Stimulated activated effector memory CD8-positive, alpha-beta T cell treated with anti-CD3 and anti-CD28 coated beads, Interleukin-12 subunit alpha, Interleukin-12 subunit beta, amount 100 ng/mL, for 72 hours (primary cell): ENCODE data around the gene ASPHD1.
"Not testable (repeated sequence)": the region's sequence is repeated elsewhere in the genome, so short reads cannot be mapped to it uniquely, and the experiment has no call there.

Experiments used
- ATAC-seq: fragments of 150-1000 bp; cut with Tn5 transposase; 2 replicates; pipeline ENCODE4 v1.10.0; 2021
- DNase-seq, 2 donors: peaks; one replicate each; pipeline ENCODE4 v3.0.0; 2021 to 2022; ENCODE audit warnings: low spot score in 2 of 2
- H3K27ac Mint-ChIP-seq: one replicate; pipeline ENCODE4 v1.8.0; 2022; ENCODE audit warnings: mild to moderate bottlenecking, mixed read lengths
- H3K36me3 Mint-ChIP-seq: one replicate; pipeline ENCODE4 v1.8.0; 2022; ENCODE audit warnings: mild to moderate bottlenecking, mixed read lengths
- H3K4me1 Mint-ChIP-seq: one replicate; pipeline ENCODE4 v1.8.0; 2022; ENCODE audit warnings: mixed read lengths
- H3K4me3 Mint-ChIP-seq: one replicate; pipeline ENCODE4 v1.8.0; 2022; ENCODE audit warnings: mild to moderate bottlenecking, mixed read lengths
- H3K9me3 Mint-ChIP-seq: one replicate; pipeline ENCODE4 v1.8.0; 2022; ENCODE audit warnings: mixed read lengths

The ASPHD1 gene

GRCh38 chr16:29869067-29869466, 31.2 kb upstream of the ASPHD1 start:
- not testable (repeated sequence) for H3K9me3 Mint-ChIP-seq

GRCh38 chr16:29871822-29872546, 28.3 kb upstream of the ASPHD1 start:
- ATAC-seq: no peak
- no peak for DNase-seq

More at GRCh38 chr16:29869067-29869466, 31.2 kb upstream of the ASPHD1 start:
- not testable (repeated sequence) for H3K4me3 Mint-ChIP-seq, H3K4me1 Mint-ChIP-seq, H3K27ac Mint-ChIP-seq, DNase-seq, ATAC-seq, H3K36me3 Mint-ChIP-seq

GRCh38 chr16:29873319-29873718, 27.0 kb upstream of the ASPHD1 start:
- Mint-ChIP-seq H3K4me1 (peaks cover 21% of the 10 kb centered on the region), H3K4me3 (no peak overlapping the region), H3K9me3 (no peaks in the 10 kb centered on the region), H3K36me3 (no peaks in the 10 kb centered on the region), H3K27ac (no peak overlapping the region)
- DNase-seq (no peak), ATAC-seq (no peak)

More at GRCh38 chr16:29871822-29872546, 28.3 kb upstream of the ASPHD1 start:
- Mint-ChIP-seq H3K36me3 (no peaks in the 10 kb centered on the region), H3K9me3 (no peaks in the 10 kb centered on the region), H3K4me1 (peaks cover 8% of the 10 kb centered on the region), H3K4me3 (no peak overlapping the region), H3K27ac (no peak overlapping the region)

GRCh38 chr16:29875206-29875605, 25.1 kb upstream of the ASPHD1 start:
- Mint-ChIP-seq H3K4me1 (peaks cover 21% of the 10 kb centered on the region), H3K27ac (no peak overlapping the region), H3K4me3 (no peak overlapping the region), H3K36me3 (no peaks in the 10 kb centered on the region), H3K9me3 (no peaks in the 10 kb centered on the region)
- no peak for DNase-seq
- ATAC-seq: no peak

- H3K4me1 Mint-ChIP-seq: peaks cover 21% of the 10 kb centered on the region
- H3K36me3 Mint-ChIP-seq: no peaks in the 10 kb centered on the region
- peak overlapping the region; percentile 70 for H3K4me3 Mint-ChIP-seq
- no peak overlapping the region for H3K27ac Mint-ChIP-seq
- H3K9me3 Mint-ChIP-seq: no peaks in the 10 kb centered on the region
- DNase-seq: no peak
- ATAC-seq: no peak
Observed at GRCh38 chr16:29876217-29876593, 24.1 kb upstream of the ASPHD1 start.

GRCh38 chr16:29876594-29877249, 23.6 kb upstream of the ASPHD1 start:
- Mint-ChIP-seq H3K36me3 (no peaks in the 10 kb centered on the region), H3K9me3 (no peaks in the 10 kb centered on the region), H3K4me1 (peaks cover 21% of the 10 kb centered on the region), H3K27ac (no peak overlapping the region), H3K4me3 (peak overlapping the region; percentile 70)
- DNase-seq (peak in 1 of 2 donors; percentile 58), ATAC-seq (peak; percentile 54)

- ATAC-seq (peak; percentile 83), DNase-seq (peak in 1 of 2 donors; percentile 63)
- no peak overlapping the region for H3K27ac Mint-ChIP-seq
- peak overlapping the region; percentile 70 for H3K4me3 Mint-ChIP-seq
- H3K9me3 Mint-ChIP-seq: no peaks in the 10 kb centered on the region
- peaks cover 21% of the 10 kb centered on the region for H3K4me1 Mint-ChIP-seq
- H3K36me3 Mint-ChIP-seq: no peaks in the 10 kb centered on the region
Observed at GRCh38 chr16:29877266-29877961, 22.9 kb upstream of the ASPHD1 start.

- Mint-ChIP-seq H3K4me1 (peaks cover 21% of the 10 kb centered on the region), H3K9me3 (no peaks in the 10 kb centered on the region), H3K27ac (no peak overlapping the region), H3K4me3 (peak overlapping the region; percentile 70), H3K36me3 (no peaks in the 10 kb centered on the region)
- DNase-seq (no peak), ATAC-seq (no peak)
Observed at GRCh38 chr16:29878172-29878571, 22.1 kb upstream of the ASPHD1 start.

- ATAC-seq (no peak), DNase-seq (no peak)
- Mint-ChIP-seq H3K36me3 (no peaks in the 10 kb centered on the region), H3K4me3 (no peak overlapping the region), H3K4me1 (peaks cover 19% of the 10 kb centered on the region), H3K9me3 (no peaks in the 10 kb centered on the region), H3K27ac (no peak overlapping the region)
Observed at GRCh38 chr16:29881050-29881449, 19.2 kb upstream of the ASPHD1 start.

- H3K9me3 Mint-ChIP-seq: no peaks in the 10 kb centered on the region
- DNase-seq: no peak
- no peaks in the 10 kb centered on the region for H3K4me1 Mint-ChIP-seq
- H3K4me3 Mint-ChIP-seq: no peak overlapping the region
- H3K36me3 Mint-ChIP-seq: no peaks in the 10 kb centered on the region
- H3K27ac Mint-ChIP-seq: no peak overlapping the region
- ATAC-seq: no peak
Observed at GRCh38 chr16:29883987-29884386, 16.3 kb upstream of the ASPHD1 start.

- ATAC-seq, H3K36me3 Mint-ChIP-seq, DNase-seq, H3K4me3 Mint-ChIP-seq, H3K27ac Mint-ChIP-seq, H3K4me1 Mint-ChIP-seq, H3K9me3 Mint-ChIP-seq: not testable (repeated sequence)
Observed at GRCh38 chr16:29889372-29889771, 10.9 kb upstream of the ASPHD1 start.

- no peaks in the 10 kb centered on the region for H3K9me3 Mint-ChIP-seq
- ATAC-seq (no peak), DNase-seq (no peak)
- no peaks in the 10 kb centered on the region for H3K4me1 Mint-ChIP-seq
- no peak overlapping the region for H3K27ac Mint-ChIP-seq
- no peak overlapping the region for H3K4me3 Mint-ChIP-seq
- H3K36me3 Mint-ChIP-seq: no peaks in the 10 kb centered on the region
Observed at GRCh38 chr16:29891525-29892457, 8.5 kb upstream of the ASPHD1 start.

- no peak overlapping the region for H3K27ac Mint-ChIP-seq
- DNase-seq: no peak
- ATAC-seq: no peak
- H3K4me1 Mint-ChIP-seq: no peaks in the 10 kb centered on the region
- H3K4me3 Mint-ChIP-seq: no peak overlapping the region
- H3K36me3 Mint-ChIP-seq: no peaks in the 10 kb centered on the region
- no peaks in the 10 kb centered on the region for H3K9me3 Mint-ChIP-seq
Observed at GRCh38 chr16:29892458-29892813, 7.9 kb upstream of the ASPHD1 start.

GRCh38 chr16:29893553-29893952, 6.7 kb upstream of the ASPHD1 start:
- no peak for ATAC-seq
- Mint-ChIP-seq H3K27ac (no peak overlapping the region), H3K4me1 (peaks cover 7% of the 10 kb centered on the region), H3K4me3 (no peak overlapping the region), H3K36me3 (no peaks in the 10 kb centered on the region), H3K9me3 (no peaks in the 10 kb centered on the region)
- DNase-seq: no peak

- Mint-ChIP-seq H3K4me3 (no peak overlapping the region), H3K36me3 (no peaks in the 10 kb centered on the region), H3K4me1 (peaks cover 13% of the 10 kb centered on the region), H3K9me3 (no peaks in the 10 kb centered on the region), H3K27ac (no peak overlapping the region)
- no peak for ATAC-seq
- no peak for DNase-seq
Observed at GRCh38 chr16:29894352-29894751, 5.9 kb upstream of the ASPHD1 start.
